Measurements from ENCODE around the gene FHIP1B. TPM values are rescaled to one million over a fixed set of nuclear protein-coding genes. Genes with fewer than 3 reads are reported as not detected.

The FHIP1B gene
- total RNA-seq: 14.0 and 18.2 TPM in 2 replicates

GRCh38 chr11:6234387-6235107 lies at the start of gene FHIP1B:
Gene FHIP1B (minus strand): TSS chr11:6234636. CDS start chr11:6224516, 10,120 bp downstream.

GRCh38 chr11:6238902-6239301 lies 4.5 kb upstream of the FHIP1B start, which contains the start of gene CNGA4:
Gene CNGA4 (plus strand): TSS chr11:6239089. CDS start chr11:6239207, 118 bp downstream.

GRCh38 chr11:6205366-6205765 lies 29.1 kb downstream of the FHIP1B start, which contains the start of gene C11orf42:
Gene C11orf42 (plus strand): TSS chr11:6205557. CDS start chr11:6205616, 59 bp downstream.

DNA sequence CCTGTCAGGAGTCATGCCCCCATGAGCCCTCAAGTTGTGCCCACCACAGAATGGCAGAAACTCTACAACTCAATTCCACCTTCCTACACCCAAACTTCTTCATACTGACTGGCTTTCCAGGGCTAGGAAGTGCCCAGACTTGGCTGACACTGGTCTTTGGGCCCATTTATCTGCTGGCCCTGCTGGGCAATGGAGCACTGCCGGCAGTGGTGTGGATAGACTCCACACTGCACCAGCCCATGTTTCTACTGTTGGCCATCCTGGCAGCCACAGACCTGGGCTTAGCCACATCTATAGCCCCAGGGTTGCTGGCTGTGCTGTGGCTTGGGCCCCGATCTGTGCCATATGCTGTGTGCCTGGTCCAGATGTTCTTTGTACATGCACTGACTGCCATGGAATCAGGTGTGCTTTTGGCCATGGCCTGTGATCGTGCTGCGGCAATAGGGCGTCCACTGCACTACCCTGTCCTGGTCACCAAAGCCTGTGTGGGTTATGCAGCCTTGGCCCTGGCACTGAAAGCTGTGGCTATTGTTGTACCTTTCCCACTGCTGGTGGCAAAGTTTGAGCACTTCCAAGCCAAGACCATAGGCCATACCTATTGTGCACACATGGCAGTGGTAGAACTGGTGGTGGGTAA lies 35.1 kb downstream of the FHIP1B start, which contains the start of gene OR52W1:
Gene OR52W1, plus strand, starts transcription at position 51 of the 637 bp plus-strand sequence. Its CDS starts 0 bp downstream, at position 51.

GRCh38 chr11:6170226-6170625 lies 64.2 kb downstream of the FHIP1B start, which contains the start of gene OR52B2:
Gene OR52B2 (minus strand): TSS chr11:6170326. CDS start chr11:6170326, 0 bp downstream.

Other genes with a start within 250 kb of the FHIP1B start
- not detected in 2 replicates for gene OR52L1, start 247.7 kb downstream of the FHIP1B start, total RNA-seq
- gene OR56A4, start 227.7 kb downstream of the FHIP1B start, total RNA-seq: not detected in 2 replicates
- gene OR56A1, start 203.9 kb downstream of the FHIP1B start, total RNA-seq: under 0.01 TPM in 1 of 2 replicates, not detected in the other
- gene OR56B4, start 127.0 kb downstream of the FHIP1B start, total RNA-seq: not detected in 2 replicates
- not detected in 2 replicates for gene OR52B2, start 64.3 kb downstream of the FHIP1B start, total RNA-seq
- gene OR52W1, start 35.4 kb downstream of the FHIP1B start, total RNA-seq: not detected in 2 replicates
- not detected in 2 replicates for gene C11orf42, start 29.1 kb downstream of the FHIP1B start, total RNA-seq
- under 0.01 and 0.07 TPM in 2 replicates for gene CNGA4, start 4.5 kb upstream of the FHIP1B start, total RNA-seq
- not detected in 2 replicates for gene CCKBR, start 25.2 kb upstream of the FHIP1B start, total RNA-seq
- 145 and 301 TPM in 2 replicates for gene CAVIN3, start 85.9 kb upstream of the FHIP1B start, total RNA-seq
- gene SMPD1, start 155.8 kb upstream of the FHIP1B start, total RNA-seq: 21.8 and 25.4 TPM in 2 replicates
- 40.4 and 42.6 TPM in 2 replicates for gene APBB1, start 184.5 kb upstream of the FHIP1B start, total RNA-seq
- gene HPX, start 206.4 kb upstream of the FHIP1B start, total RNA-seq: 0.53 and 0.65 TPM in 2 replicates
- 16.1 and 16.6 TPM in 2 replicates for gene TRIM3, start 239.3 kb upstream of the FHIP1B start, total RNA-seq
- 46.3 and 51.5 TPM in 2 replicates for gene ARFIP2, start 246.7 kb upstream of the FHIP1B start, total RNA-seq
- 30.2 and 33.7 TPM in 2 replicates for gene TIMM10B, start 246.9 kb upstream of the FHIP1B start, total RNA-seq